DOHH2 (cell line): ENCODE results near the gene DACH1.

Experiments
- H3F3A ChIP-seq: fragments of 200-600 bp; sonication (generic), shearing (Covaris generic); 2 replicates; pipeline ENCODE4 v1.6.0; 2016; ENCODE audit warnings: antibody characterized with exemption, mild to moderate bottlenecking; ENCODE audit not compliant: control insufficient read depth, insufficient read depth
- H3K27ac ChIP-seq: fragments of 200-600 bp; sonication (generic); 2 replicates; pipeline ENCODE4 v1.5.1; 2014; ENCODE audit warnings: low read depth, mild to moderate bottlenecking, low read length, moderate library complexity
- H3K27me3 ChIP-seq: fragments of 200-600 bp; sonication (generic); 2 replicates; pipeline ENCODE4 v1.6.1; 2014; ENCODE audit warnings: mild to moderate bottlenecking, low read length, mixed read lengths; ENCODE audit not compliant: control insufficient read depth
- H3K36me3 ChIP-seq: fragments of 200-600 bp; sonication (generic); 2 replicates; pipeline ENCODE4 v1.6.1; 2014; ENCODE audit warnings: mild to moderate bottlenecking, low read length, moderate library complexity, mixed read lengths; ENCODE audit not compliant: control insufficient read depth
- H3K4me1 ChIP-seq: fragments of 200-600 bp; sonication (generic); 2 replicates; pipeline ENCODE4 v1.6.1; 2014; ENCODE audit warnings: mild to moderate bottlenecking, low read length, mixed read lengths; ENCODE audit not compliant: control insufficient read depth
- H3K4me2 ChIP-seq: fragments of 200-600 bp; sonication (generic); 2 replicates; pipeline ENCODE4 v1.6.0; 2014; ENCODE audit warnings: mild to moderate bottlenecking, low read length, moderate library complexity
- H3K4me3 ChIP-seq: fragments of 200-600 bp; sonication (generic); 2 replicates; pipeline ENCODE4 v1.5.1; 2014; ENCODE audit warnings: mild to moderate bottlenecking, low read length, mixed read lengths
- H3K79me2 ChIP-seq: fragments of 200-600 bp; sonication (generic); 2 replicates; pipeline ENCODE4 v1.6.1; 2014; ENCODE audit warnings: mild to moderate bottlenecking, low read length, mixed read lengths; ENCODE audit not compliant: control insufficient read depth
- H3K9me2 ChIP-seq: fragments of 200-600 bp; sonication (generic); replicated peaks from 2 replicates; pipeline ENCODE4 v1.6.1; 2014; ENCODE audit warnings: mild to moderate bottlenecking, low read length, mixed read lengths; ENCODE audit not compliant: control insufficient read depth
- H3K9me3 ChIP-seq: fragments of 200-600 bp; sonication (generic); 2 replicates; pipeline ENCODE4 v1.6.1; 2014; ENCODE audit warnings: antibody characterized with exemption, low read length, mixed read lengths; ENCODE audit not compliant: control insufficient read depth, insufficient read depth
- H4K20me1 ChIP-seq: fragments of 200-600 bp; sonication (generic); 2 replicates; pipeline ENCODE4 v1.6.0; 2014; ENCODE audit warnings: low read depth, mild to moderate bottlenecking, antibody characterized with exemption, low read length, moderate library complexity; ENCODE audit not compliant: control insufficient read depth, insufficient read depth
- EZH2phosphoT487 ChIP-seq: fragments of 200-600 bp; sonication (generic); IDR thresholded peaks from 2 replicates; pipeline ENCODE4 v1.6.1; 2017; ENCODE audit warnings: borderline replicate concordance, mild to moderate bottlenecking, antibody characterized with exemption, low read length, moderate library complexity, mixed read lengths
- TF ChIP-seq, protein P1 (sequence below): fragments of 200-600 bp; sonication (generic); IDR thresholded peaks from one replicate; pipeline ENCODE4 v1.5.1; 2014; ENCODE audit warnings: antibody characterized with exemption, mild to moderate bottlenecking, low read depth, low read length; ENCODE audit not compliant: poor library complexity, severe bottlenecking

The DACH1 gene

DNA sequence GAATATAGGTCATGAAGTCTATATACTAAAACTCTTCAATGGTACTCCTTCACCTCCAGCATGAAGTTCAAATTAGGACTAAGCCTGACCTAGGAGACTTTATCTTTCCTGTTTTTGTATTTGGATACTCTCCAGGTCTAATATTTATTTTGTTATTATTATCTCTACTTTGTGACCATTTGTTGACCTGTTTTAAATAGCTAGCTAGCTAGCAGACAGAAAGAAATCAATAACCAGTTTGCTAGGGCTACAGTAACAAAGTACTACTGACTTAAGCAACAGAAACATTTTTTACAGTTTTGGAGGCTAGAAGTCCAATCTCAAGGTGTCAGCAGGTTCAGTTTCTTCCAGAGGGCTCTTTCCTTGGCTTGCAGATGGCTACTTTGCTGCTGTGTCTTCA, 15.1 kb upstream of the DACH1 start:
- H3K27ac ChIP-seq, result no peak overlapping the region
- H3K79me2 ChIP-seq, result no peaks in the 10 kb centered on the region
- no peaks in the 10 kb centered on the region for H3K27me3 ChIP-seq
- no peaks in the 10 kb centered on the region for H4K20me1 ChIP-seq
- no peak overlapping the region for H3K4me2 ChIP-seq
- H3K4me1 ChIP-seq, result no peaks in the 10 kb centered on the region
- no peaks in the 10 kb centered on the region for H3K36me3 ChIP-seq
- no peaks in the 10 kb centered on the region for H3F3A ChIP-seq
- H3K4me3 ChIP-seq, result no peak overlapping the region
- no peaks in the 10 kb centered on the region for H3K9me3 ChIP-seq
- H3K9me2 ChIP-seq, result no peaks in the 10 kb centered on the region
- TF ChIP-seq EZH2phosphoT487, result no peak
- TF ChIP-seq, protein P1, sequence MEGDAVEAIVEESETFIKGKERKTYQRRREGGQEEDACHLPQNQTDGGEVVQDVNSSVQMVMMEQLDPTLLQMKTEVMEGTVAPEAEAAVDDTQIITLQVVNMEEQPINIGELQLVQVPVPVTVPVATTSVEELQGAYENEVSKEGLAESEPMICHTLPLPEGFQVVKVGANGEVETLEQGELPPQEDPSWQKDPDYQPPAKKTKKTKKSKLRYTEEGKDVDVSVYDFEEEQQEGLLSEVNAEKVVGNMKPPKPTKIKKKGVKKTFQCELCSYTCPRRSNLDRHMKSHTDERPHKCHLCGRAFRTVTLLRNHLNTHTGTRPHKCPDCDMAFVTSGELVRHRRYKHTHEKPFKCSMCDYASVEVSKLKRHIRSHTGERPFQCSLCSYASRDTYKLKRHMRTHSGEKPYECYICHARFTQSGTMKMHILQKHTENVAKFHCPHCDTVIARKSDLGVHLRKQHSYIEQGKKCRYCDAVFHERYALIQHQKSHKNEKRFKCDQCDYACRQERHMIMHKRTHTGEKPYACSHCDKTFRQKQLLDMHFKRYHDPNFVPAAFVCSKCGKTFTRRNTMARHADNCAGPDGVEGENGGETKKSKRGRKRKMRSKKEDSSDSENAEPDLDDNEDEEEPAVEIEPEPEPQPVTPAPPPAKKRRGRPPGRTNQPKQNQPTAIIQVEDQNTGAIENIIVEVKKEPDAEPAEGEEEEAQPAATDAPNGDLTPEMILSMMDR, result no peak

DNA sequence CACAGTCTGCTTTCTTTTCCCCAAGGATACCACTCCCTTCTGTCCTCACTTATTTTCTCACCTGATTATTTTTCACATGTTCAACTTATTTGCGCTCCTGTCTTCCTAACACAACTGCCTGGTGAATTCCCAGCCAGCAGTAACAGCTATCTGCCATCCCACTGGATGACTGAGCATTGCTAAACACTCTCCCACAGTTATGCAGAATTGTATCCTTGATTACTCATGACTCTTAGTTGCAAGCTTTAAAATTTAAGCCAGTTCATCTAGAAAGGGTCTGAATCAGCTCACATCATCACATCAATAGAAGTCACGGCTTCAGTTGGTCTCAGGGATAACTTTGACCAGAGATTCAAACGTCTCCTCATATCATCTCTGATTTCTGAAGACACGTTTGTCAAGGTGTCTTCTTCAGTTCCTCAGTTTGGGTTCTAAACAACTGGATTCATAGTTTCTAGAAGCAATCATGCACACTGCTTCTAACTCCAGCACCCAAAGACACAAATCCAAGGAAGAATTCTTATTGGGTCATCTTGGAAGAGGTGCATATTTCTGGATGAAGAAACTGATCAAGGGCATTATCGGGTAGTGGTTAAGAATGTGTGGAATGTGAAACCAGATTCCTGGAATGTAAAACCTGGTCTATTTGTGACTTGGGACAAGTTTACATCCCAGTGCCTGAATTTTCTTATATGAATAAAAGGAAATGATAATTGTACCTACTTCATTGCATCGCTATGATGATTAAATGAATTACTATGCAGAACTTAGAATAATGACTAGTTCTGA, 13.9 kb upstream of the DACH1 start:
- no peaks in the 10 kb centered on the region for H3K79me2 ChIP-seq
- H3K4me1 ChIP-seq, result no peaks in the 10 kb centered on the region
- H4K20me1 ChIP-seq, result no peaks in the 10 kb centered on the region
- H3K27me3 ChIP-seq, result no peaks in the 10 kb centered on the region
- no peak overlapping the region for H3K4me3 ChIP-seq
- no peaks in the 10 kb centered on the region for H3K9me2 ChIP-seq
- TF ChIP-seq EZH2phosphoT487, result no peak
- TF ChIP-seq, protein P1, result no peak
- H3K36me3 ChIP-seq, result no peaks in the 10 kb centered on the region
- H3K9me3 ChIP-seq, result no peaks in the 10 kb centered on the region
- no peaks in the 10 kb centered on the region for H3F3A ChIP-seq
- no peak overlapping the region for H3K4me2 ChIP-seq
- H3K27ac ChIP-seq, result no peak overlapping the region

DNA sequence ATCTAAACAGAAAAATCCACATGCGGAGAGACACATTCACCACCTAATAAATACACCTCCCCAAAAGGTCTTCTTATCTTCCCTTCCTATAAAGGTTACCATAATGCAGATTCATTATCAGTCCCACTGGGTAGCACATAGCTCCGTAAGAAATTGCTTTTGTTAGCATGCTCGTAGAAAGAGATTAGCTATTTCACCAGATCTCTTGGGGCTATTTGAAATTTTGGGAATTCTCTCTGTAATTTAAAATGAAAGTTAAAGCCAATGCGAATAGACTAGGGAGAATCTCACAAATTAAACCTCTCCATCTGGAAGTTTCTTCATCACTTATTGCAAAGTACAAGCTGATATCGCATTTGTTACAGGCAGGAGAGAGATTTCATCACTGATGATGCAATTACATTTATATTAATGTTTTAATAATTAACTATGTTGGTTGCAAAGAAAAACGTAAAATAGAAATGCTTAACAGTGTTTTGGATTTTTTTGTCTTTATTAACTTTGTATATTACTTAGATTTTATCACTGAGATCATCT, 12.9 kb upstream of the DACH1 start:
- no peaks in the 10 kb centered on the region for H3K36me3 ChIP-seq
- H3K9me3 ChIP-seq, result no peaks in the 10 kb centered on the region
- no peaks in the 10 kb centered on the region for H3K9me2 ChIP-seq
- H3K27me3 ChIP-seq, result no peaks in the 10 kb centered on the region
- no peaks in the 10 kb centered on the region for H4K20me1 ChIP-seq
- no peak overlapping the region for H3K4me2 ChIP-seq
- no peaks in the 10 kb centered on the region for H3K4me1 ChIP-seq
- no peaks in the 10 kb centered on the region for H3F3A ChIP-seq
- H3K4me3 ChIP-seq, result no peak overlapping the region
- TF ChIP-seq, protein P1, result no peak
- TF ChIP-seq EZH2phosphoT487, result no peak
- H3K79me2 ChIP-seq, result no peaks in the 10 kb centered on the region
- no peak overlapping the region for H3K27ac ChIP-seq
